Stimulated activated CD4-positive, alpha-beta T cell treated with anti-CD3 and anti-CD28 coated beads, Interleukin-1b, Interleukin-23, amount 100 ng/mL, for 48 hours (primary cell): Measurements from ENCODE around the gene CNTLN.
"Not testable (repeated sequence)": the region's sequence is repeated elsewhere in the genome, so short reads cannot be mapped to it uniquely, and the experiment has no call there.

ENCODE experiments used
- DNase-seq: peaks from one replicate; pipeline ENCODE4 v3.0.0-alpha.2; 2020

CNTLN gene

GRCh38 chr9:17177496-17177895, 42.7 kb downstream of the CNTLN start:
- not testable (repeated sequence) for DNase-seq

- DNase-seq: no peak
These were observed 50.7 kb downstream of the CNTLN start for GRCh38 chr9:17185481-17186029.

DNA sequence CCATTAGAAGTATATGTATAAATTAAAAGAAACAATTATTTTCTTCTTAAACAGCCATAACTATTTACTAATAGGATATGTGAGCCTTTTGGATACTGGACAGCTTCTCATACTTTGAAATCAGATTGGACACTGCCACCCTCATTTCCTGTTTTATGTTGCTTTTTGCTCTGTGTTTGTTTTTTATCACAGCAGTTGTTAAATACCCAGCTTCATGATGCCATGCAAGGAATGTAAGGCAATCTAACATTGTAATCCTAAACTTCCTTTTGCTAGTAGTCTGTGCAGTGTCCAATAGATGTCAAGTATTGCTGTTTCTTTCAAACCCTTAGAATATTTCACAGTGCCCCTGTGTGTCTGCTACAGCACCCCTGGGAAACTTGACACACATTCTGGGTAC, 56.2 kb downstream of the CNTLN start:
- DNase-seq: no peak

DNA sequence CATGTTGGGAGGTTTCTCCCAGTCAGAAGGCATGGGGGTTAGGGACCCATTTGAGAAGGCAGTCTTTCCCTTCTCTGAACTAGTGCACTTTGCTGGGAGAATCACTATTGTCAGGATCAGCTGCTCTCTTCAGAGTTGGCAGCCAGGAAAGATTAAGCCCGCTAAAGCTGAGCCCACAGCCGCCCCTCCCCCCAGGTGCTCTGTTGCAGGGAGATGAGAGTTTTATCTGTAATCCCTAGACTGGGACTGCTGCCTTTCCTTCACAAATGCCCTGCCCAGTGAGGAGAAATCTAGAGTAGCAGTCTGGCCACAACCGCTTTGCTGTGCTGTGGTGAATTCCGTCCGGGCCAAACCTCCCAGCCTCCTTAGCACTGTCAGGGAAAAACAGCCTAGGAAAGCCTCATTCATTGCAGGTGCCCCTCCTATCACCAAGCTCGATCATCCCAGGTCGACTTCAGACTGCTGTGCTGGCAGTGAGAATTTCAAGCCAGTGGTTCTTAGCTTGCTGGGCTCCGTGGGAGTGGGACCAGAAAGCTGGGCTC, 69.8 kb downstream of the CNTLN start:
- DNase-seq: no peak

- no peak for DNase-seq
These were observed 81.2 kb downstream of the CNTLN start for GRCh38 chr9:17216011-17216410.

GRCh38 chr9:17216646-17217045, 81.8 kb downstream of the CNTLN start:
- DNase-seq: no peak

GRCh38 chr9:17217272-17217671, 82.4 kb downstream of the CNTLN start:
- DNase-seq: no peak

DNA sequence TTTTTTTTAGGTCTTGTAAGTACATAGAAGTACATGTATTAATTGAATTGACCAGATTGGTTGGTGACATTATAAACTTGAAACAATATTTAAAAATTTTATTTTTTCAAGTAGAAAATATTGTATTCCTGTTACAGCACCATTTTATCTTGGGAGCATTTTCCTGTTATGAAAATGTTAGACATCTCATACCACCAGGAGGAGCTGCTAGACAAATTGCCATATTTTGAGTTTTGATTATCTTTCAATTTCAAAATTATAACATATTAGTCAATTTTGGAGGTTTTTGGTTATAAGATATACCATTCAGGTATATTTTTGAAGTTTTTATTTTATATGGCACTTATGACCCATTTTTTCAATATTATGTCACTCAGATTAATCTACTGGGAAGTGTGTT, 84.4 kb downstream of the CNTLN start:
- DNase-seq: no peak

DNA sequence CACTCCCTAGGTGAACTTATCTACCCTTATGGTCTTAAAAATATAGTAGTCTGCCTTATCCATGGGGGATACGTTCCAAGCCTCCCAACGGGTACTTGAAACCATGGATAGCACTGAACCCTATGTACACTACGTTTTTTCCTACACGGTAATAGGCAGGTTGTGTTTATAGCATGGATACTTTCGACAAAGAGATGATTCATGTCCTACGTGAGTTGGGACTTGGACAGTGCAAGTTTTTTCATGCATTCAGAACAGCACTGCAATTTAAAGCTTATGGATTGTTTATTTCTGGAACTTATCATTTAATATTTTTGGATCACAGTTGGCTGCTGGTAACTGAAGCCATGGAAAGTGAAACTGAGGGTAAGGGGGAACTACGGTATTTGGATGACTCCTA, 88.1 kb downstream of the CNTLN start:
- DNase-seq: no peak

- DNase-seq: no peak
These were observed 90.6 kb downstream of the CNTLN start for GRCh38 chr9:17225407-17225806.

- DNase-seq: no peak
These were observed 95.2 kb downstream of the CNTLN start for GRCh38 chr9:17229945-17230560.

DNA sequence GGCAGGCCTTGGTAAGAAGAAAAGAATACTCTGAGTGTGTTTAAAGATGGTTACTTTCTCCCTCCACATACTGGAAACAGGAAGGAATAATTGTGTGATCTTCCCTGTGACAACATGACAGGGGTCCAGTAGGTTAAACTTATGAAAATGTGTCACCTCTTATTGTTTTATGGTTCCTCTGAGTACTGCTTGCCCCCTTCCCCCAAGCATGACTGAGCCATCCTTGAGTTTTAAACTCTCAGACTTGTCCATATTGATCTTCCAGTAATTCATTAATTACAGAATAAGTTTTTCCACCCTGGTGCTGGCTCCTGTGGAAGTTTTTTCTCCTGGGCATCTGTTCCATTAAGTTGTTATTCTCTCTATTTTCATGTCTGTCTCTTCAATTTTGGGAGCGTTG, 95.8 kb downstream of the CNTLN start:
- no peak for DNase-seq

DNA sequence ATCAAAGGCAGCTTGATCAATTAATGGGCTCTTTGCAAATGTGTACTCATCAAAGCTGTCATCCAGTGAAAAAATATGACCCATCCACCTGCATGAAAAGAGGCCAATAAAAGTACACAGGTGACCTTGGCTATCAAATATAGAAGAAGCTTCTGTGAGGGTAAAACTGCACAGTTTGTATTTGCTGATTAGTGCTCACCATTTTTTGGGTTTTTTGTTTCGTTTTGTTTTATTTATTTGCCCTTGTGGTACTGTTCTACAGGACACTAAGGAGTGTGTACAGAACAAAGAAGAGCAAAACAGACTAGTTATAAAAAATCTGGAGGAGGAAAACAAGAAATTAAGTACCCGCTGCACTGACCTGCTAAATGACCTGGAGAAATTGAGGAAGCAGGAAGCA, 101.3 kb downstream of the CNTLN start:
- DNase-seq: no peak

GRCh38 chr9:17246770-17247169, 111.9 kb downstream of the CNTLN start:
- no peak for DNase-seq

- no peak for DNase-seq
These were observed 116.3 kb downstream of the CNTLN start for GRCh38 chr9:17251100-17251499.

GRCh38 chr9:17268531-17269188, 133.8 kb downstream of the CNTLN start:
- not testable (repeated sequence) for DNase-seq

- DNase-seq: no peak
These were observed 135.0 kb downstream of the CNTLN start for GRCh38 chr9:17269799-17270198.

GRCh38 chr9:17272536-17272935, 137.7 kb downstream of the CNTLN start:
- no peak for DNase-seq

- DNase-seq: no peak
These were observed 145.6 kb downstream of the CNTLN start for GRCh38 chr9:17280350-17281012.

GRCh38 chr9:17290673-17291072, 155.8 kb downstream of the CNTLN start:
- not testable (repeated sequence) for DNase-seq

GRCh38 chr9:17291766-17292165, 156.9 kb downstream of the CNTLN start:
- DNase-seq: no peak

DNA sequence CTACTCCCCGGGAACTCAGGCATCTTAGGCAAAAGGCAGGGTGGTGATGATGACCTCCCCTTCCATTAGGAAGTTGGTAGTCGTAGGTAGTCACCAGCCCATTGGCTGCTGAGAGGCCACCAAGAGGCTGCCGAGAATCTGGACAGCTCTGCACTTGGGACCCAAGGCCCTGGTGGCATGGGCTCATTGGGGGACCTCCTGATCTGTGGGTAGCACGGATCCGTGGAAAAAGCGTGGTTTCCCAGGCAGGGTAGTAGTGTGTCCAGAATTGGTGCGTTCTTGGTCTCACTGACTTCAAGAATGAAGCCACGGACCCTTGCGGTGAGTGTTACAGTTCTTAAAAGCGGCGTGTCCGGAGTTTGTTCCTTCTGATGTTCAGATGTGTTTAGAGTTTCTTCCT, 158.8 kb downstream of the CNTLN start:
- no peak for DNase-seq

GRCh38 chr9:17294822-17295624, 160.2 kb downstream of the CNTLN start:
- no peak for DNase-seq
